ENCODE data around the gene PDSS2. TPM values are rescaled to one million over a fixed set of nuclear protein-coding genes. Genes with fewer than 3 reads are reported as not detected.
"Not testable (repeated sequence)": the region's sequence is repeated elsewhere in the genome, so short reads cannot be mapped to it uniquely, and the experiment has no call there.

The PDSS2 gene
- total RNA-seq, 8 experiments from 2014 or later = 6.8 to 14.4 (median 8.7) TPM

- in situ Hi-C loops (cut with MboI; ENCODE audit: low pct_unique_long_range_greater_than_20kb in 2 of 9, low sequenced_read_pairs in 9 of 9, unreplicated experiment in 9 of 9) = loop anchor here in 1 of 9 experiments (25.0 kb wide), 1 partner anchor 122 kb away; no protein-coding TSS in a partner anchor
- Histone ChIP-seq H3K4me1 (replicated peaks in 1 of 2) (peaks cover 8 to 28% of the 10 kb centered on the region in 2 donors), H3K4me3 (peak overlapping the region; percentile 62 to 94 (median 79)), H3K27ac (peak overlapping the region; percentile 81 to 90)
- 0 to 1% (median 0%) methylated on average over 1 to 15 of the region's 30 CpGs; no CpG with 5 or more reads in 6 of the 10 experiments for WGBS, 10 experiments
- ATAC-seq (replicated peaks in 6 of 8) = no peak
Measured at GRCh38 chr6:107490566-107491137, 31.3 kb upstream of the PDSS2 start.

- ATAC-seq (replicated peaks in 6 of 8) = peak; percentile 53 to 76 (median 71)
- H3K27ac ChIP-seq = peak within 1 kb of the TSS; percentile 81 to 90
- H3K4me3 ChIP-seq = peak within 1 kb of the TSS; percentile 62 to 94 (median 79)
- peaks cover 3 to 21% of the 10 kb centered on the region in 2 donors for H3K4me1 ChIP-seq (replicated peaks in 1 of 2)
- 0% methylated on average over 2 to 6 of the region's 130 CpGs; no CpG with 5 or more reads in 8 of the 10 experiments for WGBS, 10 experiments
- in situ Hi-C loops (cut with MboI; ENCODE audit: low pct_unique_long_range_greater_than_20kb in 2 of 9, low sequenced_read_pairs in 9 of 9, unreplicated experiment in 9 of 9) = loop anchor here in 1 of 9 experiments (25.0 kb wide), 1 partner anchor 122 kb away; no protein-coding TSS in a partner anchor
Measured at GRCh38 chr6:107489636-107490565, 30.5 kb upstream of the PDSS2 start, which contains the start of gene SOBP. Gene SOBP (plus strand): TSS chr6:107490117. CDS start chr6:107490617, 500 bp downstream.

GRCh38 chr6:107488875-107489635 is 29.7 kb upstream of the PDSS2 start:
- peak overlapping the region; percentile 62 to 94 (median 79) for H3K4me3 ChIP-seq
- H3K27ac ChIP-seq = peak overlapping the region; percentile 81 to 90
- peak; percentile 25 to 62 (median 48) for ATAC-seq (replicated peaks in 6 of 8)
- 0 to 2% (median 0%) methylated on average over 1 to 7 of the region's 51 CpGs; no CpG with 5 or more reads in 5 of the 10 experiments for WGBS, 10 experiments
- H3K4me1 ChIP-seq (replicated peaks in 1 of 2) = peaks cover 3 to 16% of the 10 kb centered on the region in 2 donors
- in situ Hi-C loops (cut with MboI; ENCODE audit: low pct_unique_long_range_greater_than_20kb in 2 of 9, low sequenced_read_pairs in 9 of 9, unreplicated experiment in 9 of 9) = loop anchor here in 1 of 9 experiments (25.0 kb wide), 1 partner anchor 123 kb away; no protein-coding TSS in a partner anchor

- no peak for ATAC-seq (replicated peaks in 6 of 8)
- peak overlapping the region; percentile 62 to 94 (median 79) for H3K4me3 ChIP-seq
- WGBS, 10 experiments = 0 to 33% (median 8%) methylated on average over 5 to 23 of the region's 27 CpGs
- H3K27ac ChIP-seq = peak overlapping the region in 1 of 2 donors; percentile 81
- in situ Hi-C loops (cut with MboI; ENCODE audit: low pct_unique_long_range_greater_than_20kb in 2 of 9, low sequenced_read_pairs in 9 of 9, unreplicated experiment in 9 of 9) = loop anchor here in 1 of 9 experiments (25.0 kb wide), 1 partner anchor 124 kb away; no protein-coding TSS in a partner anchor
- H3K4me1 ChIP-seq (replicated peaks in 1 of 2) = peaks cover 3 to 9% of the 10 kb centered on the region in 2 donors
Measured at GRCh38 chr6:107488174-107488874, 29.0 kb upstream of the PDSS2 start.

GRCh38 chr6:107485157-107485556 is 25.8 kb upstream of the PDSS2 start:
- no peak overlapping the region for H3K4me3 ChIP-seq
- no peak for ATAC-seq (replicated peaks in 6 of 8)
- no peak overlapping the region for H3K27ac ChIP-seq
- peaks cover 3 to 7% of the 10 kb centered on the region in 2 donors for H3K4me1 ChIP-seq (replicated peaks in 1 of 2)
- in situ Hi-C loops (cut with MboI; ENCODE audit: low pct_unique_long_range_greater_than_20kb in 2 of 9, low sequenced_read_pairs in 9 of 9, unreplicated experiment in 9 of 9) = loop anchor here in 1 of 9 experiments (25.0 kb wide), 1 partner anchor 127 kb away; no protein-coding TSS in a partner anchor
- WGBS, 10 experiments = 40 to 100% (median 90%) methylated on average over 1 to 4 of the region's 4 CpGs; no CpG with 5 or more reads in 4 of the 10 experiments

- Histone ChIP-seq H3K27ac (no peak overlapping the region), H3K4me1 (replicated peaks in 1 of 2) (no peaks in the 10 kb centered on the region), H3K4me3 (no peak overlapping the region)
- 35 to 95% (median 71%) methylated on average over 1 to 4 of the region's 4 CpGs for WGBS, 10 experiments
- no peak for ATAC-seq (replicated peaks in 6 of 8)
- in situ Hi-C loops (cut with MboI; ENCODE audit: low pct_unique_long_range_greater_than_20kb in 2 of 9, low sequenced_read_pairs in 9 of 9, unreplicated experiment in 9 of 9) = loop anchor here in 1 of 9 experiments (25.0 kb wide), 1 partner anchor 133 kb away; no protein-coding TSS in a partner anchor
Measured at GRCh38 chr6:107479089-107479690, 19.8 kb upstream of the PDSS2 start.

- in situ Hi-C loops (cut with MboI; ENCODE audit: low pct_unique_long_range_greater_than_20kb in 2 of 9, low sequenced_read_pairs in 9 of 9, unreplicated experiment in 9 of 9) = loop anchor here in 1 of 9 experiments (25.0 kb wide), 1 partner anchor 136 kb away; no protein-coding TSS in a partner anchor
- 40 to 75% (median 40%) methylated on average over 1 of the region's 3 CpGs; no CpG with 5 or more reads in 7 of the 10 experiments for WGBS, 10 experiments
- H3K27ac ChIP-seq; H3K4me3 ChIP-seq; ATAC-seq (replicated peaks in 6 of 8); H3K4me1 ChIP-seq (replicated peaks in 1 of 2): not testable (repeated sequence)
Measured at GRCh38 chr6:107475826-107476225, 16.5 kb upstream of the PDSS2 start.

GRCh38 chr6:107475360-107475759 is 16.0 kb upstream of the PDSS2 start:
- 14 to 100% (median 55%) methylated on average over 1 to 3 of the region's 3 CpGs; no CpG with 5 or more reads in 4 of the 10 experiments for WGBS, 10 experiments
- H3K4me1 ChIP-seq (replicated peaks in 1 of 2); H3K27ac ChIP-seq; ATAC-seq (replicated peaks in 6 of 8); H3K4me3 ChIP-seq: not testable (repeated sequence)
- in situ Hi-C loops (cut with MboI; ENCODE audit: low pct_unique_long_range_greater_than_20kb in 2 of 9, low sequenced_read_pairs in 9 of 9, unreplicated experiment in 9 of 9) = loop anchor here in 1 of 9 experiments (25.0 kb wide), 1 partner anchor 137 kb away; no protein-coding TSS in a partner anchor

GRCh38 chr6:107473660-107474059 is 14.3 kb upstream of the PDSS2 start:
- H3K4me1 ChIP-seq (replicated peaks in 1 of 2) = no peaks in the 10 kb centered on the region
- H3K27ac ChIP-seq = no peak overlapping the region
- ATAC-seq (replicated peaks in 6 of 8) = no peak
- no peak overlapping the region for H3K4me3 ChIP-seq
- in situ Hi-C loops (cut with MboI; ENCODE audit: low pct_unique_long_range_greater_than_20kb in 2 of 9, low sequenced_read_pairs in 9 of 9, unreplicated experiment in 9 of 9) = no loop called here
- WGBS, 10 experiments = 0 to 86% (median 71%) methylated on average over 1 to 5 of the region's 5 CpGs; no CpG with 5 or more reads in 4 of the 10 experiments

GRCh38 chr6:107470364-107470763 is 11.0 kb upstream of the PDSS2 start:
- Histone ChIP-seq H3K27ac (no peak overlapping the region), H3K4me3 (no peak overlapping the region), H3K4me1 (replicated peaks in 1 of 2) (no peaks in the 10 kb centered on the region)
- WGBS, 10 experiments = 20 to 83% (median 68%) methylated on average over 1 of the region's 1 CpG
- ATAC-seq (replicated peaks in 6 of 8) = no peak
- in situ Hi-C loops (cut with MboI; ENCODE audit: low pct_unique_long_range_greater_than_20kb in 2 of 9, low sequenced_read_pairs in 9 of 9, unreplicated experiment in 9 of 9) = no loop called here

GRCh38 chr6:107466062-107466461 is 6.7 kb upstream of the PDSS2 start:
- in situ Hi-C loops (cut with MboI; ENCODE audit: low pct_unique_long_range_greater_than_20kb in 2 of 9, low sequenced_read_pairs in 9 of 9, unreplicated experiment in 9 of 9) = no loop called here
- Histone ChIP-seq H3K4me1 (replicated peaks in 1 of 2) (no peaks in the 10 kb centered on the region), H3K4me3 (no peak overlapping the region), H3K27ac (no peak overlapping the region)
- ATAC-seq (replicated peaks in 6 of 8) = no peak
- 50 to 100% (median 100%) methylated on average over 1 of the region's 1 CpG; no CpG with 5 or more reads in 1 of the 10 experiments for WGBS, 10 experiments

Measured in motor neuron (in vitro differentiated cells).